AG10803 (cell line): ENCODE data around the gene PIP4K2B.
"Not testable (repeated sequence)": the region's sequence is repeated elsewhere in the genome, so short reads cannot be mapped to it uniquely, and the experiment has no call there.

Source experiments
- DNase-seq: peaks from one replicate; pipeline ENCODE4 v3.0.0; 2010; ENCODE audit warnings: low read depth
- H3K4me3 ChIP-seq: 2 replicates; pipeline ENCODE4 v1.5.1; 2011; ENCODE audit warnings: mild to moderate bottlenecking, low read length, control low read depth
- TF ChIP-seq, protein P1 (sequence below): conservative IDR thresholded peaks from 2 replicates; pipeline ENCODE4 v1.5.1; 2011; ENCODE audit warnings: mild to moderate bottlenecking, low read length, control low read depth, inconsistent platforms

Gene PIP4K2B

DNA sequence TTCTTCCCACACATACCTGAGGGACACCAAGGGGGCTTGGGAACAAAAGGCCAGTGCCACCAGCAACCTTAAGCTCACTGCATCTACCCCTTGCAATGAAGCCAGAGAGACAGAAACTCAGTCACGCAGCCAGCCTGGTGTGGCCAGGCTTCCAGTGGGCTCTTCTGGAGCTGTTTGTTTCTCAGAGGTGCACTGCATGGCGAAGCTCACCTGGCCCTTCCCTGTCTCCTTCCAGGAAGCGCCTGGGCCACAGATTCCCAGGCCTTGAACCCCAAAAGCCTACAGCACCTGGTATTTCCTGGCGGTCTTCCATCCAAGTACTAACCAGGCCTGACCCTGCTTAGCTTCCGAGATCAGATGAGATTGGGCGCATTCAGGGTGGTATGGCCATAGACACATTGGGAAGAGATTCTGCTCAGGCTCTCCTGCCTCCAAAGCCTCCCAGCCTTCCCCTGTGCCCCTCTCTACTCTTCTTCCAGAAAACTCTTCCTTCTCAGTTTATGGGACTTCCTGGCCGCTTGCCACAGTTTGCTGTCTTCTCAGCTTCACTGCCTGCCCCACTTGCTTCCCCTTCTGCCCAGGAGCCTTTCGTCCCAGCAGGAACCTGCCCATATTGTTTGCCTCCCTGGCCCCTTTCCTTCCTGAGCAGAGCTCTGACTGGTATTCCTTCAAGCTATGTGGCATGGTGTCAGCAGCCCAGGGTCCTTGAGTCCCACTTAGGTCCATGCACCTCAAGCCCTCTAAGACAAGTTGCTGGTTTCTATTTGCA, 67.6 kb downstream of the PIP4K2B start:
- DNase-seq, result no peak
- H3K4me3 ChIP-seq, result peak overlapping the region; percentile 87

DNA sequence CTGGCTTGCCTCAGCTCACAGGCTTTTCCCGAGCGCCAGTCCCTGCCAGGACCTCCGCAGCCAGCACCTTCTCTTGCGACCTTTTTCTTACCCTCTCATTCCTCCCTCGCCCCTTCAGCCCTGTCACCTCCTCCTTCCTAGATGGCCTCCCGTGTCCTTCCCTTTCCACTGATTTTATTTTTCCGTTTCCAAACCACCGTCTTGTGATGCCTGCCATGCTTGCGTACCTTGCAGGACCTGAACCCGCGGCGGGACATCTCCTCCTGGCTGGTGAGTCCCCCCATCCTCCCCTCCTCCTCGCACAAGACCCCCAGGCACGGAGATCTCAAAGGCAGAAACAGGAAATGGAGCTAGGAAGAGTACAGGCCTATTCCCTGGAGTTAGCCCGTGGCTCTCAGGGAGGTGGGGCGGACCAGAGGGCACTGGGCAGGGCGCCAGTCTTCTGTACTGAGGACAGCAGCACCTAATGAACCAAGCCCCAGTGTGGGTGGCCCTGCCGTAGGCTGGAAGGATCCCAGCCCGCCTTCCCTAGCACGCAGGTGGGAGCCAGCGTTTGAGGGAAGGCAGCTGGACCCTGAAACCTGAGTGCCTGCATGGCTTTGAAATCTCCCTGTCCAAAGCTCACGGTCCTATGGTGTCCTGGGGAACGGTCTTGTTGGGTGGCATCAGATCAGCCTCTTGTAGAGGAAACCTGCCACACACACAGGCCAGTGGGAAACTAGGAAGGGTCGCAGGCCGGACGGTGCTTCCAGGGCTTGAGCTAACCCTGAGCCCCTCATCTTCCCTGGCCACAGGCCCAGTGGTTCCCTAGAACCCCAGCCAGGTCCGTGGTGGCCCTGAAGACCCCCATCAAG, 68.6 kb downstream of the PIP4K2B start:
- peak; percentile 58 for DNase-seq
- peak overlapping the region; percentile 87 for H3K4me3 ChIP-seq
- TF ChIP-seq, protein P1, sequence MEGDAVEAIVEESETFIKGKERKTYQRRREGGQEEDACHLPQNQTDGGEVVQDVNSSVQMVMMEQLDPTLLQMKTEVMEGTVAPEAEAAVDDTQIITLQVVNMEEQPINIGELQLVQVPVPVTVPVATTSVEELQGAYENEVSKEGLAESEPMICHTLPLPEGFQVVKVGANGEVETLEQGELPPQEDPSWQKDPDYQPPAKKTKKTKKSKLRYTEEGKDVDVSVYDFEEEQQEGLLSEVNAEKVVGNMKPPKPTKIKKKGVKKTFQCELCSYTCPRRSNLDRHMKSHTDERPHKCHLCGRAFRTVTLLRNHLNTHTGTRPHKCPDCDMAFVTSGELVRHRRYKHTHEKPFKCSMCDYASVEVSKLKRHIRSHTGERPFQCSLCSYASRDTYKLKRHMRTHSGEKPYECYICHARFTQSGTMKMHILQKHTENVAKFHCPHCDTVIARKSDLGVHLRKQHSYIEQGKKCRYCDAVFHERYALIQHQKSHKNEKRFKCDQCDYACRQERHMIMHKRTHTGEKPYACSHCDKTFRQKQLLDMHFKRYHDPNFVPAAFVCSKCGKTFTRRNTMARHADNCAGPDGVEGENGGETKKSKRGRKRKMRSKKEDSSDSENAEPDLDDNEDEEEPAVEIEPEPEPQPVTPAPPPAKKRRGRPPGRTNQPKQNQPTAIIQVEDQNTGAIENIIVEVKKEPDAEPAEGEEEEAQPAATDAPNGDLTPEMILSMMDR, result no peak

More for the DNA sequence above, 67.6 kb downstream of the PIP4K2B start:
- TF ChIP-seq, protein P1, result no peak

DNA sequence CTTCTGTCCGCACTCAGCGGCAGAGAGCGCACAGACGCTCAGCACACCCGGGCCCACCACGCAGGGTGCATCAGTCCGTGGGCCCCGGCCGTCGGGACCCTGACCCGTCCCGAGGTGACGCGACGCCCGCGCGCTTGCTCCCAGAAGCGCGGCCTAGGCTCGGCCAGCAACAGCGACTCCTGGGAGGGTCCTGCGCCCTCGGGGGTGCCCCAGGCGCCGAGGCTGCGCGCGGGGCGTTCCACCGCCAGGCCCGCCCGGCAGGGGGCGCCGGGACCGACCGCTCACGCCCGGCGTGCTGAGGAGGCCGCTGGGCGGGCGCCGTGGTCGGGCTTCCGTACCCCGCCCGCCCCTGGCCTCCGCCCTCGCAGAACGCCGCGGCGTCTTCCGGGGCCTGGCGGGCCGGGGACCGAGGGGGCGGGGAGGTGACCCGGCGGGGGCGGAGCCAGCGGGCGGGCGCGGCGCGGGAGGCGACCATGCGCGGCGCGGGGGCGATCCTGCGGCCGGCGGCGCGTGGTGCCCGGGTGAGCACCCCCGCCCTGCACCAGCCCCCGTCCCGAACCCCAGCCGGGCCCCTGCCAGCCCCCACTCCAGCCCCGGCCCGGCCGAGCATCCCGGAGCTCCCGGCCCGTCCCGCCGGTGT, 69.3 kb downstream of the PIP4K2B start, which contains the start of gene CISD3:
TSS of gene CISD3 (plus strand) at position 456 of the 640 bp plus-strand sequence. CDS start at position 474, 18 bp downstream.
- TF ChIP-seq, protein P1, result no peak; the same call in none of the 2 replicates
- H3K4me3 ChIP-seq, result peak within 1 kb of the TSS; percentile 87
- DNase-seq, result peak; percentile 83

DNA sequence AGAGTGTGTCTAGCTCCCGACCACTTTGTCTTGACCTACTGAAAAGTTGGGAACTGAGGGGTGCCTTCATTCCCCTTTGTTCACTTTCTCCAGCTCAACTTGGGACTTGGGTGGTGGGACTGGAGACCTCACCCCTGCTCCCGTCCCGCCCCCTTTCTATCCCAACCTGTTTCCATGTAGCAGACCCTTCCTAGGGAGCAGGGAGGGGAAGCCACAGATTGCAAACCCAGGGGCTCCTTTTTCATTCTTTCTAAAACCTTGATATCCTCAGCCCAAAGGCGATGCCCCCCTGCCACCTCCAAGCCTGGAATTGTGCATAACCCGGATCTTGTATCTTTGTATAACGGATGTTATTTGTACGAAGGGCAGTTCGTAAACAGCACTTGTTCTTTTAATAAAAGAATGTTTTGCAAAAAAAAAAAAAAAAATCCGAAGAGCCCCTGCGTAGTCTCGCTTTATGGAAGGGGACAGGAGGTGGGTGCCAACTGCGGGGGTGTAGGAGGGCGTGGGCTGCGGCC, 69.9 kb downstream of the PIP4K2B start:
- TF ChIP-seq, protein P1, result 0 out of 2 replicates have a peak, but pooled peaks have one; percentile 1
- peak overlapping the region; percentile 62 for H3K4me3 ChIP-seq
- DNase-seq, result no peak

DNA sequence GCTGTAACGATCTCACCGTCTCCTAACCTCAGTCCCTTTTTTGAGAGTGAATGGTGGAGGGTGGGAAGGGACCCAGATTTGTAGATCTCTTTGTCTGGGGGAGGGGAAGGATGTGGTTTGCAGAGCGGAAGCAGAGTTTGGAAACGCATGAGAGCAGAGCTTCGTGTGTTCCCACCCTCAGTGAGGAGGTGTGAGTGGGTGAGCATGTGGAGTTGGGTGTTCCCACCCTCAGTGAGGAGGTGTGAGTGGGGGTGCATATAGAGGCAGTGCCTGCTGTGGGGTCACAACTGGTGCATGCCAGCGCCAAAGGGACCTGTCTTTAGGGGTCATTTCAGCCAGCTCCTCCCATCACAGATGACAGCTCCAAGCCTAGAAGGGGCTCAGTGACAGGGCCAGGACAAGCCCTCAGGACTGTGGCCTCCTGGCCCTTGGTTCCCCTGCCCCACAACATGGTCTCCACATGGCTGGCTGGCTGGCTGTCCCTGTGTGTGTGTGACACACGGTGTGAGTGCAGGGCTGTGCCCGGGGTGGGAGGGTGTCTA, 71.0 kb downstream of the PIP4K2B start:
- TF ChIP-seq, protein P1, result no peak
- H3K4me3 ChIP-seq, result no peak overlapping the region
- DNase-seq, result no peak

DNA sequence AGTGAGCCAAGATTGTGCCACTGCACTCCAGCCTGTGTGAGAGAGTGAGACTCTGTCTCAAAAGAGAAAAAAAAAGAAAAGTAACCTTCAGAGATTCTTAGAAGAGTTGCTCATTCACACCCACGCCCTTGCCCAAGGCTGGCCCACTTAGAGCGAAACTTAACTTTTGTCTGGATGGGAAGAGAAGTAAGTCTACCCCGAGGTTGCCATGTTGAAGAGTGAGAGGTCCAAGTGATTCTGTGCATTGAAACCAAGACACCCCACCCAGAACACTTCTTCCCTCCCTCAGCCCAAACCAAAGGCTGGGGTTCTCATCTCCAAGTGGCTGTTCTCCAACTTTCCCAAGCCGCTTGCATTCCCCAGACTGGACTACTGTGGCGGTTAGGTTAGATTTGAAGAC, 71.6 kb downstream of the PIP4K2B start:
- H3K4me3 ChIP-seq, result no peak overlapping the region
- TF ChIP-seq, protein P1, result no peak
- DNase-seq, result no peak

DNA sequence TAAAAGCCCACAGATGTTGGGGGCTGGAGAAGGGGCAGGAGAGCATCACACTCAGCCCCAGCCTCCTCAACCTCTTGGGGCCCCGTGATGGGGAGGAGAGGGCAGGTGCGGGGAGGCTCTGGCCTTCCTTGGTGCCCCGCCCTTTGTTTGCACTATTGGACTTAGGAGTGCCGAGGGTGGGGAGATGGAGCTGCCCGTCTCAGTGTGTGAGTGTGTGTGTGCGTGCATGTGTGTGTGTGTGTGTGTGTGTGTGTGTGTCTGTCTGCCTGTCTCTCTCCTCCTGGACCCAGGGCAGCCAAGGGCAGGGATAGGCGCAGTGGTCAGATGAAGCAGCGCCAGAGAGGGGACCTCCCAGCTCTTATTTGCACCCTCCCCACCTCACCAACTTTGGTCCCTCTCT, 73.2 kb downstream of the PIP4K2B start:
- not testable (repeated sequence) for H3K4me3 ChIP-seq, DNase-seq
